Dorsolateral prefrontal cortex (tissue), 118 donors: ENCODE measurements around the gene BBC3. TPM values are rescaled to one million over a fixed set of nuclear protein-coding genes. Genes with fewer than 3 reads are reported as not detected.

Experiments used
- microRNA-seq, 43 experiments: library from miRNA; unstranded; fragments of <30 nt; microRNA quantifications; one replicate each; pipeline ENCODE4 v1.2.0, GENCODE V29; 2022
- total RNA-seq, 120 experiments: library from RNA; stranded (reverse); gene quantifications; one replicate each; pipeline versions ENCODE4 v1.2.3 to v1.2.4, GENCODE V29; 2022

Gene BBC3
- total RNA-seq, 120 experiments from 2014 or later = 4.8 to 17.2 (median 9.6) TPM

Small RNAs within 50 kb of the gene (microRNA-seq; reads per million reads assigned to microRNA genes)
- 0 reads per million in 43 experiments for gene MIR3190
- gene MIR3191 = 0 reads per million in 43 experiments

Other genes starting within 250 kb of the BBC3 start
- gene NPAS1, start 211.4 kb downstream of the BBC3 start, total RNA-seq = 10 to 100 TPM in 63 of 120 experiments, 1 to 10 TPM in 57; 3.1 to 17.8 (median 10.0) TPM
- 100 to 1,000 TPM in 7 of 120 experiments, 10 to 100 TPM in 113; 40.1 to 114 (median 78.7) TPM for gene TMEM160, start 182.6 kb downstream of the BBC3 start, total RNA-seq
- 10 to 100 TPM; 28.4 to 56.1 (median 40.3) TPM for gene ZC3H4, start 117.4 kb downstream of the BBC3 start, total RNA-seq
- gene SAE1, start 100.4 kb downstream of the BBC3 start, total RNA-seq = 100 to 1,000 TPM in 2 of 120 experiments, 10 to 100 TPM in 118; 50.2 to 109 (median 75.1) TPM
- gene CCDC9, start 25.3 kb upstream of the BBC3 start, total RNA-seq = 10 to 100 TPM; 13.8 to 39.6 (median 24.0) TPM
- 10 to 100 TPM; 13.1 to 31.8 (median 18.3) TPM for gene INAFM1, start 43.7 kb upstream of the BBC3 start, total RNA-seq
- gene C5AR1, start 78.7 kb upstream of the BBC3 start, total RNA-seq = 10 to 100 TPM in 11 of 120 experiments, 1 to 10 TPM in 108, under 1 TPM in 1; 0.67 to 19.3 (median 5.1) TPM
- 1 to 10 TPM in 102 of 120 experiments, under 1 TPM in 18; 0.35 to 4.8 (median 1.8) TPM for gene C5AR2, start 101.0 kb upstream of the BBC3 start, total RNA-seq
- 10 to 100 TPM in 118 of 120 experiments, 1 to 10 TPM in 2; 9.9 to 34.7 (median 16.9) TPM for gene DHX34, start 118.1 kb upstream of the BBC3 start, total RNA-seq
- 100 to 1,000 TPM in 12 of 120 experiments, 10 to 100 TPM in 108; 26.3 to 120 (median 70.9) TPM for gene MEIS3, start 188.3 kb upstream of the BBC3 start, total RNA-seq
- 100 to 1,000 TPM in 69 of 120 experiments, 10 to 100 TPM in 51; 22.2 to 179 (median 105) TPM for gene SLC8A2, start 240.7 kb upstream of the BBC3 start, total RNA-seq